Activated naive CD8-positive, alpha-beta T cell treated with anti-CD3 and anti-CD28 coated beads, Interleukin-2, amount 10 ng/mL, durations not matched to agents 7 days and 5 days (primary cell): Measurements from ENCODE around the gene HMG20A. TPM values are rescaled to one million over a fixed set of nuclear protein-coding genes. Genes with fewer than 3 reads are reported as not detected.

Source experiments
- ATAC-seq: fragments of 150-1000 bp; cut with Tn5 transposase; one replicate; pipeline ENCODE4 v1.10.0; 2021; ENCODE audit warnings: low read depth, moderate library complexity
- POLR2A ChIA-PET: fragments of 350-600 bp; sonication (Branson Sonifier 250); formaldehyde crosslinking; loops from one replicate; lab custom pipeline; 2021; ENCODE audit warnings: antibody characterized with exemption; lab: Charles Lee
- DNase-seq: peaks from one replicate; pipeline ENCODE4 v3.0.0; 2021
- H3K27ac Mint-ChIP-seq: one replicate; pipeline ENCODE4 v1.8.0; 2022; ENCODE audit warnings: mild to moderate bottlenecking, mixed read lengths
- H3K27me3 Mint-ChIP-seq: one replicate; pipeline ENCODE4 v1.8.0; 2022; ENCODE audit warnings: mild to moderate bottlenecking, moderate library complexity, mixed read lengths
- H3K36me3 Mint-ChIP-seq: one replicate; pipeline ENCODE4 v1.8.0; 2021; ENCODE audit warnings: mild to moderate bottlenecking, mixed read lengths
- H3K4me1 Mint-ChIP-seq: one replicate; pipeline ENCODE4 v1.8.0; 2021; ENCODE audit warnings: mixed read lengths
- H3K4me3 Mint-ChIP-seq: one replicate; pipeline ENCODE4 v1.8.0; 2022; ENCODE audit warnings: mild to moderate bottlenecking, moderate library complexity, mixed read lengths
- H3K9me3 Mint-ChIP-seq: one replicate; pipeline ENCODE4 v1.8.0; 2021; ENCODE audit warnings: mixed read lengths
- total RNA-seq, 2 experiments: library from RNA; stranded (reverse); gene quantifications; one replicate each; pipeline ENCODE4 v1.2.3, GENCODE V29; 2021

The HMG20A gene
- total RNA-seq, 2 experiments from 2014 or later = 62.4 to 65.0 TPM

- no peak for DNase-seq
- H3K27me3 Mint-ChIP-seq = no peaks in the 10 kb centered on the region
- peaks cover 7% of the 10 kb centered on the region for H3K36me3 Mint-ChIP-seq
- H3K4me3 Mint-ChIP-seq = no peak overlapping the region
- no peak for ATAC-seq
- no peak overlapping the region for H3K27ac Mint-ChIP-seq
- H3K4me1 Mint-ChIP-seq = peaks cover 16% of the 10 kb centered on the region
- POLR2A ChIA-PET = interaction anchor here (1.0 to 1.3 kb wide), 2 partner anchors 75 to 307 kb away, joined by 3 read pairs; no protein-coding TSS in a partner anchor
- no peaks in the 10 kb centered on the region for H3K9me3 Mint-ChIP-seq
Measured at GRCh38 chr15:77494073-77494867, 73.6 kb downstream of the HMG20A start.

DNA sequence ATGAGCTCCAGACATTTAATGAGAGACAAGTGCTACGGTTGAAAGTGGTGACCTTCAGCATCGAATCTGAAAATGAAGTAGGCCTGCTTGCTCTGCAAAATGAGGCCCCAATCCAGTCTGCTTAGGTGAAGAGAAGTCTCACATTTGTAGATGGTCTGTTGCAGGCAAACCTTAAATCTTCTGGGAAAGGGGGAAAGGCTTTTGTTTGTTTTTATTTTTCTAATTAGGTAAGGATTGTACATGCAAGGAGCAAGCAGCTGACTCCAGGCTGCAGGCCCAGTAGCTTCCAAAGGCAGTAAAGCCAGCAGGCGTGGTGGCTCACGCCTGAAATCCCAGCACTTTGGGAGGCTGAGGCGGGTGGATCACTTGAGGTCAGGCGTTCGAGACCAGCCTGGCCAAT is 74.3 kb downstream of the HMG20A start:
- H3K4me3 Mint-ChIP-seq = no peak overlapping the region
- peaks cover 16% of the 10 kb centered on the region for H3K4me1 Mint-ChIP-seq
- no peaks in the 10 kb centered on the region for H3K27me3 Mint-ChIP-seq
- peaks cover 6% of the 10 kb centered on the region for H3K36me3 Mint-ChIP-seq
- DNase-seq (no peak), ATAC-seq (no peak)
- no peaks in the 10 kb centered on the region for H3K9me3 Mint-ChIP-seq
- POLR2A ChIA-PET = interaction anchor here (1.3 kb wide), 1 partner anchor 307 kb away, joined by 3 read pairs; no protein-coding TSS in a partner anchor
- no peak overlapping the region for H3K27ac Mint-ChIP-seq

DNA sequence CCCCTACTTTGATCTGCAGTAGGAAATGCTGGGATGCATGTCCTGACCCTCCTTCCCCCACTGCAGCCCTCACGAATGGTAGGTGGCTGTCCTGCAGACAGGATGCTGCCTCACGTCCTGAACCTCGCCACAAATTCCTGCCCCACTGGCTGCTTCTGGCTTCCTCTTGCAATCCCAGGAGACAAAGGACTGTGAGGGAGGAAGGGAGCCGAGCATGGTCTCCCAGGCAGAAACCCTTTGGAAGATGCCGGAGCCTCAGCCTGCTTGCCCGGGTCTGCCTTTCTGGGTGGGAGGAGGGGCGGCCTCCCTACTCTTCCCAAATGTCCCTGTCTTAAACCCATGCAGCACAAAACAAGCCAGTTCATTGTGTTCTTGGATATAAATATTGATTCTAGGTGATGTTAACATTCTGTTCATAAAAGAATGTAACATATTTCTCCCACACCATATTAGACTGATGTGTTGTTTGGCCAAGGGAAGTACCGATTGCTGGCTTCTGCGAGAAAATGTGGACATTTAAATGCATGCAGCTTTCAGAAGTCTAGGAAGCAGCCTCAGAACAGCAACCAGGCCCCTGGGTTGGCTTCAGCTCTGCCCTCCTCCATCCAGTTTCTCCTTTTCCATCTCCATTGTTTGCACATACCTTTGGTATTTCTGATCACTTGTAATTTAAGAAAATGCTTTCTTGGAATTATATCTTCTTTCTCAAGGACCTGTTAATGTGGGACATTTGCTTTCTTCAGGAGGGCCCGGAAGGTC is 75.3 kb downstream of the HMG20A start:
- DNase-seq (no peak), ATAC-seq (no peak)
- peaks cover 5% of the 10 kb centered on the region for H3K36me3 Mint-ChIP-seq
- peaks cover 16% of the 10 kb centered on the region for H3K4me1 Mint-ChIP-seq
- H3K27me3 Mint-ChIP-seq = no peaks in the 10 kb centered on the region
- no peak overlapping the region for H3K4me3 Mint-ChIP-seq
- POLR2A ChIA-PET = no interaction called here
- no peak overlapping the region for H3K27ac Mint-ChIP-seq
- H3K9me3 Mint-ChIP-seq = no peaks in the 10 kb centered on the region

DNA sequence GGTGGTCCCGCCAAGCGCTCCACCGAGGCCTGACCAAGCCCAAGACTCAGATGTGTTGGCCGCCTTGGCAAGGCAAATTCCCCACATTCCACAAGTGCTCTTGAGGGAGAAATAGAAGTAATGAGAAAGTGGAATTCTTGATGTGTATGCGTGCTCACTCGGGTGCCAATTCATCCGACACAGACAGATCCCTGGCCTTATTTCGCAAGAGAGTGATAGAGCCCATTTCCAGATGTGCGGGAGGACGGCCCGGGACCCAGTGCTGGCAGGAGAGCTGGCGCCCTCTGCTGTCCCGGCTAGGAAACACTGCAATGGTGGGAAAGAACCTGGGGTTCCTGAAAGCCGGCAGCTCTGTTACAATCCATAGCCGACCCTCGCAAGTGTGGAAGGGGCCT is 76.0 kb downstream of the HMG20A start:
- POLR2A ChIA-PET = interaction anchor here (0.6 kb wide), 1 partner anchor 38 kb away, joined by 3 read pairs; no protein-coding TSS in a partner anchor
- no peaks in the 10 kb centered on the region for H3K9me3 Mint-ChIP-seq
- H3K4me3 Mint-ChIP-seq = no peak overlapping the region
- no peak overlapping the region for H3K27ac Mint-ChIP-seq
- peaks cover 5% of the 10 kb centered on the region for H3K36me3 Mint-ChIP-seq
- ATAC-seq = peak; percentile 66
- peaks cover 15% of the 10 kb centered on the region for H3K4me1 Mint-ChIP-seq
- H3K27me3 Mint-ChIP-seq = no peaks in the 10 kb centered on the region
- DNase-seq = peak; percentile 79

DNA sequence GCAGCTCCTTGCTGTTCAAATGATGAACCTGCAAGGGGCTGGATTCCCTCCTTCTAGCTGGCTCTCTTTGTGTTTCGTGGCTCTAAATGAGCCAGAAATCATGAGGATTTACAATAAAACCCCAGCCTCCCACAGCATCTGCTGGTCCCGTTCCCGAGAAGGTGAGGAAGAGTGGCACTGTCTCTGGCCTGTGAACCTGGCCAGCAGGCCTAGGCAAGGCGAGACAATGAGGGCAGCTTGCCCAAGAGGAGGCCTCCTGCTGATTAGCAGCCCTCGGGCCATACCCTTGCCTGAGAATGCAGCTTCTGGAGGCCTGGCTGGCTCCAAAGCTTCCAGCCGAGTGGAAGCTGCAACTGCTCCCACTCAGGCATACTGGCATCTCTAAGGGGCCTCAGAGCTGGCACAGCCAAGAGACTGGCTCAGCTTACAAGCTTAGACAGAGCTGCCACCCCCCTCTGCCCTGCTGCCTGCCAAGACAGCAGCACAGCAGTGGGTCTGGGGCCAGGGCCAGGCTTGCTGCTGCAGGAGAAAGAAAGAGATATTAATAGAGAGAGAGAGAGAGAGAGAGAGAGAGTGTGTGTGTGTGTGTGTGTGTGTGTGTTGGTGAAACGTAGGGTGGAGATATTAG is 76.5 kb downstream of the HMG20A start:
- Mint-ChIP-seq H3K27ac (no peak overlapping the region), H3K4me3 (no peak overlapping the region), H3K4me1 (peaks cover 15% of the 10 kb centered on the region), H3K9me3 (no peaks in the 10 kb centered on the region), H3K27me3 (no peaks in the 10 kb centered on the region), H3K36me3 (peaks cover 4% of the 10 kb centered on the region)
- DNase-seq = no peak
- POLR2A ChIA-PET = interaction anchor here (0.6 kb wide), 1 partner anchor 38 kb away, joined by 3 read pairs; no protein-coding TSS in a partner anchor
- ATAC-seq = no peak

DNA sequence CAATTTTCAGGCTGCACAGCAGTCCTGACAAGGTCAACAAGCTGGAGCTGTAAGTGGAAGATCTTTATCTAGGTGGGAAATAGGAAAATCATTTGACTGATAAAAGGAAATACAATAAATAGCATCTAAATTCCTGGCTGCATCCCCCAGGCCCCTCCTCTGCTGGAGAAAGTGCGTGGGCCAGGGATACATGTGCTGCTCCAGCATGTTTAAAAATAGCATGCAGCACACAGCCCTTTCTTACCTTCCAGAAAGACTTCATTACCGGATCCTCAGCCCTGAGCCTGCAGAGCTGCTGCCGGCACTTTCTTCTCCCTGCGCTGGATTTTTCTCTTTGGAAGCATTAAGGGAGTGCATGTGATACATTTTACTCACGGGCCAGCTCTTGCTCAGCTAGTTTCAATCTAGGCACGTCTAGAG is 77.3 kb downstream of the HMG20A start:
- H3K27me3 Mint-ChIP-seq = no peaks in the 10 kb centered on the region
- H3K27ac Mint-ChIP-seq = no peak overlapping the region
- ATAC-seq (no peak), DNase-seq (no peak)
- no peak overlapping the region for H3K4me3 Mint-ChIP-seq
- H3K4me1 Mint-ChIP-seq = peaks cover 12% of the 10 kb centered on the region
- POLR2A ChIA-PET = no interaction called here
- H3K36me3 Mint-ChIP-seq = peaks cover 3% of the 10 kb centered on the region
- no peaks in the 10 kb centered on the region for H3K9me3 Mint-ChIP-seq

GRCh38 chr15:77499087-77499760 is 78.5 kb downstream of the HMG20A start:
- Mint-ChIP-seq H3K27me3 (no peaks in the 10 kb centered on the region), H3K9me3 (no peaks in the 10 kb centered on the region), H3K27ac (no peak overlapping the region), H3K4me1 (peaks cover 2% of the 10 kb centered on the region), H3K4me3 (no peak overlapping the region), H3K36me3 (peaks cover 3% of the 10 kb centered on the region)
- ATAC-seq (no peak), DNase-seq (no peak)
- POLR2A ChIA-PET = no interaction called here

- no peak overlapping the region for H3K27ac Mint-ChIP-seq
- no peaks in the 10 kb centered on the region for H3K4me1 Mint-ChIP-seq
- DNase-seq = no peak
- no peaks in the 10 kb centered on the region for H3K9me3 Mint-ChIP-seq
- H3K4me3 Mint-ChIP-seq = no peak overlapping the region
- POLR2A ChIA-PET = no interaction called here
- ATAC-seq = no peak
- peaks cover 3% of the 10 kb centered on the region for H3K36me3 Mint-ChIP-seq
- no peaks in the 10 kb centered on the region for H3K27me3 Mint-ChIP-seq
Measured at GRCh38 chr15:77500989-77501388, 80.3 kb downstream of the HMG20A start.

GRCh38 chr15:77502379-77503095 is 81.8 kb downstream of the HMG20A start:
- no peak for ATAC-seq

DNA sequence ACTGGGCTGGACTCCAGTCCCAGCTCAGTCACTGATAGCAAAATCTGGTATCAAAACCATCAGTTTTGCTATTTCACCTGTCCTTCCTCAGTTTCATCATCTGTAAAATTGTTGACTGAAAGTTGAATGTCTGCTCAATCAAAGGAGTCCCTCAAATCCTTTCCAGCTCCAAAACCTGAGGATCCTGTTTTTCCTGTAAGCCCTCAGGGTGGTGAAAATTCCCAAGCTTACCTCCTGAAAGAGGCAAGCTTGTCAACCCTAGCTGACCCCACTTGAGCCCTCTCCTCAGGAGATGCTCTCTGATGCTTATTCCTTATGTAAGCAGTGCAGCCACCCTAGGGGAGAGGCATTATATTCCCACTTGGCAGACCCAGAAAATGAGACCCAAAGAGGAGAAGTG is 82.6 kb downstream of the HMG20A start:
- Mint-ChIP-seq H3K36me3 (peaks cover 3% of the 10 kb centered on the region), H3K27me3 (no peaks in the 10 kb centered on the region), H3K27ac (no peak overlapping the region), H3K4me1 (peaks cover 4% of the 10 kb centered on the region), H3K9me3 (no peaks in the 10 kb centered on the region), H3K4me3 (no peak overlapping the region)
- DNase-seq = no peak
- POLR2A ChIA-PET = no interaction called here
- no peak for ATAC-seq

More at GRCh38 chr15:77502379-77503095, 81.8 kb downstream of the HMG20A start:
- Mint-ChIP-seq H3K27me3 (no peaks in the 10 kb centered on the region), H3K9me3 (no peaks in the 10 kb centered on the region), H3K4me1 (peaks cover 4% of the 10 kb centered on the region), H3K27ac (no peak overlapping the region), H3K36me3 (peaks cover 3% of the 10 kb centered on the region), H3K4me3 (no peak overlapping the region)
- POLR2A ChIA-PET = no interaction called here
- no peak for DNase-seq

DNA sequence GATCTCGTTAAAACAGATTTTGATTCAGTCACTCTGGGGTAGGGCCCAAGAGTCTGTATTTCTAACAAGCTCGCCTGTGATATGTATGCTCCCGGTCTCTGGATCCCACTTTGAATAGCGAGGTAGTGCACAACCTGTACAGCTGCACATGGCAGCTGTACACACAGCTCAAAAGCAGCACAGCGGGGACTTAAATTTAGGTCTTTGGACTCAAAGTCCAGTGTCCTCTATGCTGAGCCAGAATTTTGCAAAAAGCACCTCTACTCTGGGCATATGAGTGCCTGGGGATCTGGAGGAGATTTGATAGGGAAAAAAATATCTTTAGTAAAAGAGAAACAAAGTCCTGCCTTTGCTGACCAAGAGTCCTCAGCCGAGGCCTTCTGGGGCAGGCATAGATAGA is 83.1 kb downstream of the HMG20A start:
- POLR2A ChIA-PET = no interaction called here
- no peaks in the 10 kb centered on the region for H3K9me3 Mint-ChIP-seq
- DNase-seq (no peak), ATAC-seq (no peak)
- H3K27me3 Mint-ChIP-seq = no peaks in the 10 kb centered on the region
- no peak overlapping the region for H3K27ac Mint-ChIP-seq
- H3K4me3 Mint-ChIP-seq = no peak overlapping the region
- peaks cover 8% of the 10 kb centered on the region for H3K4me1 Mint-ChIP-seq
- peaks cover 3% of the 10 kb centered on the region for H3K36me3 Mint-ChIP-seq

GRCh38 chr15:77504306-77504705 is 83.6 kb downstream of the HMG20A start:
- H3K4me3 Mint-ChIP-seq = no peak overlapping the region
- H3K36me3 Mint-ChIP-seq = peaks cover 1% of the 10 kb centered on the region
- DNase-seq (no peak), ATAC-seq (no peak)
- H3K27me3 Mint-ChIP-seq = no peaks in the 10 kb centered on the region
- POLR2A ChIA-PET = no interaction called here
- no peak overlapping the region for H3K27ac Mint-ChIP-seq
- H3K4me1 Mint-ChIP-seq = peaks cover 11% of the 10 kb centered on the region
- no peaks in the 10 kb centered on the region for H3K9me3 Mint-ChIP-seq
